HepG2 (cell line): ENCODE data around the gene NPAS2. TPM values are rescaled to one million over a fixed set of nuclear protein-coding genes. Genes with fewer than 3 reads are reported as not detected.

Source experiments
- AKNA ChIP-seq: sonication (generic); formaldehyde crosslinking; IDR thresholded peaks from 2 replicates; pipeline ENCODE4 v1.4.0; 2020; ENCODE audit warnings: missing genetic modification reagents, borderline replicate concordance
- ATF6 ChIP-seq: sonication (generic); formaldehyde crosslinking; conservative IDR thresholded peaks from 2 replicates; pipeline ENCODE4 v1.4.0; 2020; ENCODE audit warnings: missing genetic modification reagents
- BCL6 ChIP-seq: IDR thresholded peaks from 2 replicates; pipeline ENCODE4 v1.6.1; 2016; ENCODE audit warnings: missing genetic modification reagents, missing compliant biosample characterization
- BORCS8-MEF2B ChIP-seq: sonication (generic); formaldehyde crosslinking; IDR thresholded peaks from 2 replicates; pipeline ENCODE4 v1.8.0; 2022; ENCODE audit warnings: mild to moderate bottlenecking, missing genetic modification reagents
- CC2D1A ChIP-seq: sonication (generic); formaldehyde crosslinking; IDR thresholded peaks from 2 replicates; pipeline ENCODE4 v1.8.1; 2023; ENCODE audit warnings: mild to moderate bottlenecking, missing genetic modification reagents
- CCDC6 ChIP-seq: sonication (generic); formaldehyde crosslinking; IDR thresholded peaks from 2 replicates; pipeline ENCODE4 v1.8.1; 2022; ENCODE audit warnings: mild to moderate bottlenecking, missing genetic modification reagents, moderate library complexity
- EZH2 ChIP-seq: conservative IDR thresholded peaks from 2 replicates; pipeline ENCODE4 v1.6.1; 2012; ENCODE audit warnings: mild to moderate bottlenecking, low read depth, low read length, moderate library complexity
- GZF1 ChIP-seq: sonication (generic); formaldehyde crosslinking; IDR thresholded peaks from 2 replicates; pipeline ENCODE4 v1.5.1; 2020; ENCODE audit warnings: mild to moderate bottlenecking, missing genetic modification reagents
- MBD4 ChIP-seq: IDR thresholded peaks from 2 replicates; pipeline ENCODE4 v1.6.1; 2012; ENCODE audit warnings: low read length, inconsistent platforms, borderline replicate concordance
- MIER3 ChIP-seq: IDR thresholded peaks from 2 replicates; pipeline ENCODE4 v1.6.1; 2016; ENCODE audit warnings: missing compliant biosample characterization, borderline replicate concordance
- POLR2A ChIP-seq, 2 experiments: IDR thresholded peaks; 2 replicates each; pipeline ENCODE4 v1.6.1; 2011; ENCODE audit warnings: low read depth in 2 of 2, low read length in 2 of 2, mild to moderate bottlenecking in 1 of 2, moderate library complexity in 1 of 2; ENCODE audit not compliant: insufficient read depth in 1 of 2
- REPIN1 ChIP-seq: sonication (generic); formaldehyde crosslinking; IDR thresholded peaks from 2 replicates; pipeline ENCODE4 v1.8.0; 2022; ENCODE audit warnings: missing genetic modification reagents, low read depth, mild to moderate bottlenecking, borderline replicate concordance
- SNAI1 ChIP-seq: sonication (generic); formaldehyde crosslinking; IDR thresholded peaks from 2 replicates; pipeline ENCODE4 v1.5.0; 2020; ENCODE audit warnings: mild to moderate bottlenecking, missing genetic modification reagents, borderline replicate concordance
- SRY ChIP-seq: sonication (generic); formaldehyde crosslinking; IDR thresholded peaks from 2 replicates; pipeline ENCODE4 v1.8.0; 2022; ENCODE audit warnings: mild to moderate bottlenecking, missing genetic modification reagents
- TERF1 ChIP-seq: sonication (generic); formaldehyde crosslinking; IDR thresholded peaks from 2 replicates; pipeline ENCODE4 v1.8.0; 2022; ENCODE audit warnings: mild to moderate bottlenecking, missing genetic modification reagents, moderate library complexity
- ZFP90 ChIP-seq: sonication (generic); formaldehyde crosslinking; IDR thresholded peaks from 2 replicates; pipeline ENCODE4 v1.8.0; 2022; ENCODE audit warnings: missing genetic modification reagents, mild to moderate bottlenecking, inconsistent platforms, borderline replicate concordance
- ZNF180 ChIP-seq: sonication (generic); formaldehyde crosslinking; IDR thresholded peaks from 2 replicates; pipeline ENCODE4 v1.4.0; 2020; ENCODE audit warnings: low read depth, missing genetic modification reagents, borderline replicate concordance
- ZNF558 ChIP-seq: sonication (generic); formaldehyde crosslinking; IDR thresholded peaks from 2 replicates; pipeline ENCODE4 v1.9.0; 2022; ENCODE audit warnings: mild to moderate bottlenecking, missing genetic modification reagents, borderline replicate concordance
- ZNF597 ChIP-seq: sonication (generic); formaldehyde crosslinking; IDR thresholded peaks from 2 replicates; pipeline ENCODE4 v1.5.0; 2020; ENCODE audit warnings: missing genetic modification reagents
- ZNF678 ChIP-seq: sonication (generic); formaldehyde crosslinking; IDR thresholded peaks from 2 replicates; pipeline ENCODE4 v1.4.0; 2020; ENCODE audit warnings: mild to moderate bottlenecking, missing genetic modification reagents
- polyA plus RNA-seq, 8 experiments: library from polyadenylated mRNA; depleted of rRNA in 3 of 8; stranded (reverse) in 7 of 8; unstranded in 1 of 8; fragments of >200 nt; fragmentation: Illumina TruSeq in 4 of 8; extraction: Trizol in 4 of 8; gene quantifications; 2 replicates each; pipeline versions ENCODE4 v1.2.1 to v1.2.3, GENCODE V29; 2011 to 2016; ENCODE audit warnings: low read depth in 4 of 8, missing spikeins in 1 of 8, mixed read lengths in 1 of 8; ENCODE audit not compliant: insufficient read depth in 1 of 8
- total RNA-seq, 5 experiments: library from RNA; depleted of rRNA; stranded (reverse); fragments of >200 nt; fragmentation: Illumina TruSeq; extraction: Trizol; gene quantifications; 2 replicates each; pipeline ENCODE4 v1.2.3, GENCODE V29; 2016; ENCODE audit warnings: low read depth in 1 of 5

The NPAS2 gene
- total and polyA plus RNA-seq, 2 of the 13 experiments (the other 11 are each of a cell fraction or from before 2014, with no cell fraction given), result 14.8 to 37.5 TPM

- TF ChIP-seq AKNA (CRISPR knock-in tag), result 0 out of 2 replicates have a peak, but pooled peaks have one; percentile 60
- 0 out of 2 replicates have a peak, but pooled peaks have one; percentile 14 for TF ChIP-seq MIER3 (CRISPR knock-in tag)
- TF ChIP-seq ZNF597, result no peak
- peak; percentile 48; the same call in 1 of the 2 replicates for TF ChIP-seq CCDC6 (CRISPR knock-in tag)
- TF ChIP-seq ATF6 (CRISPR knock-in tag), result 0 out of 2 replicates have a peak, but pooled peaks have one; percentile 51
- peak; percentile 29; the same call in 1 of the 2 replicates for TF ChIP-seq BCL6 (CRISPR knock-in tag)
- no peak; the same call in 1 of the 2 replicates for TF ChIP-seq SRY
- TF ChIP-seq ZNF678 (CRISPR knock-in tag), result peak; percentile 92; the same call in 1 of the 2 replicates
- TF ChIP-seq MBD4, result no peak
- TF ChIP-seq SNAI1 (CRISPR knock-in tag), result peak; percentile 92; the same call in 1 of the 2 replicates
- TF ChIP-seq BORCS8-MEF2B, result peak; percentile 69; the same call in 1 of the 2 replicates
- TF ChIP-seq REPIN1 (CRISPR knock-in tag), result no peak; the same call in 1 of the 2 replicates
- TF ChIP-seq ZNF180 (CRISPR knock-in tag), result peak; percentile 75; the same call in 1 of the 2 replicates
- TF ChIP-seq TERF1, result no peak
- no peak for TF ChIP-seq CC2D1A
- TF ChIP-seq GZF1 (CRISPR knock-in tag), result peak; percentile 86; the same call in 1 of the 2 replicates
- TF ChIP-seq EZH2, result no peak
- peak; percentile 45; the same call in 1 of the 2 replicates for TF ChIP-seq ZFP90 (CRISPR knock-in tag)
- TF ChIP-seq ZNF558, result no peak
- TF ChIP-seq POLR2A (IDR thresholded peaks at IDR 0.05; ENCODE audit: insufficient read depth in 1 of 2, low read depth in 2 of 2, low read length in 2 of 2), result peak; percentile 69 to 70
Measured at GRCh38 chr2:100818606-100819369, 1.2 kb upstream of the NPAS2 start (continued).
